Left kidney (tissue), 2 donors: ENCODE results near the gene PHETA2. TPM values are rescaled to one million over a fixed set of nuclear protein-coding genes. Genes with fewer than 3 reads are reported as not detected.
"Not testable (repeated sequence)": the region's sequence is repeated elsewhere in the genome, so short reads cannot be mapped to it uniquely, and the experiment has no call there.

ENCODE experiments used
- DNase-seq: peaks from one replicate; pipeline ENCODE4 v3.0.0-alpha.2; 2013
- polyA plus RNA-seq: library from polyadenylated mRNA; unstranded; fragments of 120-200 nt; gene quantifications from one replicate; pipeline ENCODE4 v1.2.1, GENCODE V29; 2013; ENCODE audit not compliant: insufficient read length

PHETA2 gene
- polyA plus RNA-seq, 1 donor: 10.0 TPM

GRCh38 chr22:42101199-42101598 lies 27.2 kb downstream of the PHETA2 start:
- no peak for DNase-seq

- DNase-seq: not testable (repeated sequence)
Observed at GRCh38 chr22:42104332-42104860, 30.3 kb downstream of the PHETA2 start.

GRCh38 chr22:42108848-42109247 lies 34.8 kb downstream of the PHETA2 start:
- no peak for DNase-seq

DNA sequence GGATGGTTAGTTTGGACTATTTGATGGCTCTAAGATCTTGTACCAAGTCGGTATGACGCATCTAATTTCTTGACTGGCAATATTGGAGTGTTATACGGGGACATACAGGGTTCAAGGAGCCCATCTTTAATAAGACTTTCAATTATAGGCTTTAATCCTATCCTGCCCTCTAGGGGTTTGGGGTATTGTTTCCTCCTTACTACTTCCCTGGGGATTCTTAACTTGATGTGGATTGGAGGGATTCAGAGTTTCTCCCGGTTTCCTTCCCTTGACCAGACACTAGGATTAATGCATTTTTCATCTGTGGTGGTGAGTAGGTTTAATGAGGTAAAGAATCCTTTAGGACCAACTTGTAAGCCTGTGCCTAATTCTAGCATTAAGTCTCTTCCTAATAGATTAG lies 37.8 kb downstream of the PHETA2 start:
- DNase-seq: no peak

- DNase-seq: peak; percentile 32
Observed at GRCh38 chr22:42112793-42113192, 38.7 kb downstream of the PHETA2 start.

- DNase-seq: no peak
Observed at GRCh38 chr22:42114721-42115120, 40.7 kb downstream of the PHETA2 start.

GRCh38 chr22:42115420-42115830 lies 41.4 kb downstream of the PHETA2 start:
- DNase-seq: not testable (repeated sequence)

GRCh38 chr22:42116848-42117424 lies 42.9 kb downstream of the PHETA2 start:
- DNase-seq: no peak

GRCh38 chr22:42120231-42121021 lies 46.4 kb downstream of the PHETA2 start:
- DNase-seq: not testable (repeated sequence)

DNA sequence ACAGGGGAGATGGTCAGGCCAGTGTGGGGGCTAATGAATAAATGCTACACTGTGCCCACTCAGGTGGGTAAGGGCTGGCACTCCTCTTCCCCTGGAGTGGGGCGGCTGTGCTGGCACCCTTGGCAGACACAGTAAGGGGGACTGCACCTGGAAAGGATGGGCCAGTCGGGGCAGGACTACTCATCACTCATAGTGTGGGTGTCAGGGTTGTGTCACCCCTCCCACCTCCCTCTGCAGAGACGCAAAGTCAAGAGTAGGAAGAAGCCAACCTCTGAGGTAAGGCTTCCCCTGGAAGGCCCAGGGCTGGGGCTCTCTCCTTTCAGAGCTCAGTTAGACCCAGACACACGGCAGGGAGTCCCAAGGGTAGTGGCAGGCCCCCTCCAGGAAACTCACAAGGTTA lies 49.5 kb downstream of the PHETA2 start:
- not testable (repeated sequence) for DNase-seq

DNA sequence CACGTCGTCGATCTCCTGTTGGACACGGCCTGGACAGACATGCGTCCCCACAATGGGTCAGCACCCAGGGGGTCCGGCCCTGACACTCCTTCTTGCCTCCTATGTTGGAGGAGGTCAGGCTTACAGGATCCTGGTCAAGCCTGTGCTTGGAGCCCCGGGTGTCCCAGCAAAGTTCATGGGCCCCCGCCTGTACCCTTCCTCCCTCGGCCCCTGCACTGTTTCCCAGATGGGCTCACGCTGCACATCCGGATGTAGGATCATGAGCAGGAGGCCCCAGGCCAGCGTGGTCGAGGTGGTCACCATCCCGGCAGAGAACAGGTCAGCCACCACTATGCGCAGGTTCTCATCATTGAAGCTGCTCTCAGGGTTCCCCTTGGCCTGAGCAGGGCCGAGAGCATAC lies 53.6 kb downstream of the PHETA2 start:
- no peak for DNase-seq

- DNase-seq: not testable (repeated sequence)
Observed at GRCh38 chr22:42128007-42128406, 54.0 kb downstream of the PHETA2 start.

Other genes starting within 250 kb of the PHETA2 start
- 86.7 TPM for gene SREBF2, start 241.1 kb upstream of the PHETA2 start, polyA plus RNA-seq
- gene SHISA8, start 159.2 kb upstream of the PHETA2 start, polyA plus RNA-seq: 0.38 TPM
- gene TNFRSF13C, start 147.4 kb upstream of the PHETA2 start, polyA plus RNA-seq: 3.8 TPM
- 15.6 TPM for gene CENPM, start 127.1 kb upstream of the PHETA2 start, polyA plus RNA-seq
- 7.7 TPM for gene SEPTIN3, start 104.8 kb upstream of the PHETA2 start, polyA plus RNA-seq
- gene WBP2NL, start 75.5 kb upstream of the PHETA2 start, polyA plus RNA-seq: 8.4 TPM
- gene NAGA, start 3.4 kb upstream of the PHETA2 start, polyA plus RNA-seq: 27.3 TPM
- gene SMDT1, start 5.5 kb downstream of the PHETA2 start, polyA plus RNA-seq: 90.7 TPM
- gene NDUFA6, start 16.5 kb downstream of the PHETA2 start, polyA plus RNA-seq: 112 TPM
- 6.2 TPM for gene CYP2D6, start 56.6 kb downstream of the PHETA2 start, polyA plus RNA-seq
- 29.7 TPM for gene TCF20, start 196.4 kb downstream of the PHETA2 start, polyA plus RNA-seq